ENCODE measurements around the gene ZNF516. TPM values are rescaled to one million over a fixed set of nuclear protein-coding genes. Genes with fewer than 3 reads are reported as not detected.

Gene ZNF516
- polyA plus RNA-seq, 1 experiment: 11.3 TPM

DNA sequence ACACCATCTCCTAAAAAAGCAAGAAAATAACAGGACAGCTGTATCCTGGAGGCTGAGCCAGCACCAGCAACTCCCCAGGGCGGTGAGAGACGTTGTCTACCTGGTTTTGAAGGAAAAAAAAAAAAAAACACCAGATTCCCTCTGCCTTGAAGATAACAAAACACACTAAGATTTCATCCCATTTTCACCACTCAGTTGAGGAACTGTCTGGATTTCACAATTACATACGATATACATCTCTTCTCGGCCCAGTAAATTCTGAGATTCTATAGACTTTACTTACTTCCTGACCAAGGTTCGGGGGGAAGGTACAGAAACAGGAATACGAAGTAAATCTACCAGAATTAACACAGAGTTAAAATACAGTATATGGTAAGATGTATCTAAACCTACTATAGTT, 8.5 kb downstream of the ZNF516 start:
- TF ChIP-seq, protein P1, sequence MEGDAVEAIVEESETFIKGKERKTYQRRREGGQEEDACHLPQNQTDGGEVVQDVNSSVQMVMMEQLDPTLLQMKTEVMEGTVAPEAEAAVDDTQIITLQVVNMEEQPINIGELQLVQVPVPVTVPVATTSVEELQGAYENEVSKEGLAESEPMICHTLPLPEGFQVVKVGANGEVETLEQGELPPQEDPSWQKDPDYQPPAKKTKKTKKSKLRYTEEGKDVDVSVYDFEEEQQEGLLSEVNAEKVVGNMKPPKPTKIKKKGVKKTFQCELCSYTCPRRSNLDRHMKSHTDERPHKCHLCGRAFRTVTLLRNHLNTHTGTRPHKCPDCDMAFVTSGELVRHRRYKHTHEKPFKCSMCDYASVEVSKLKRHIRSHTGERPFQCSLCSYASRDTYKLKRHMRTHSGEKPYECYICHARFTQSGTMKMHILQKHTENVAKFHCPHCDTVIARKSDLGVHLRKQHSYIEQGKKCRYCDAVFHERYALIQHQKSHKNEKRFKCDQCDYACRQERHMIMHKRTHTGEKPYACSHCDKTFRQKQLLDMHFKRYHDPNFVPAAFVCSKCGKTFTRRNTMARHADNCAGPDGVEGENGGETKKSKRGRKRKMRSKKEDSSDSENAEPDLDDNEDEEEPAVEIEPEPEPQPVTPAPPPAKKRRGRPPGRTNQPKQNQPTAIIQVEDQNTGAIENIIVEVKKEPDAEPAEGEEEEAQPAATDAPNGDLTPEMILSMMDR (IDR thresholded peaks at IDR 0.05; ENCODE audit: insufficient read depth, low read depth, low read length): no peak
- ChIA-PET POLR2A (no interaction called here), CTCF (interaction anchor here (2.4 to 4.5 kb wide), 2 partner anchors 11 to 88 kb away, joined by 6 to 25 read pairs; no protein-coding TSS in a partner anchor)
- no peak for DNase-seq (ENCODE audit: low read depth)
- Histone ChIP-seq H3K27me3 (ENCODE audit: control insufficient read depth, insufficient read depth, low read length) (no peaks in the 10 kb centered on the region), H3K4me3 (ENCODE audit: low read depth, low read length) (no peak overlapping the region), H3K36me3 (ENCODE audit: control insufficient read depth, insufficient read depth, low read length) (peaks cover 4% of the 10 kb centered on the region)

GRCh38 chr18:76486038-76486437, 9.0 kb downstream of the ZNF516 start:
- Histone ChIP-seq H3K4me3 (ENCODE audit: low read depth, low read length) (no peak overlapping the region), H3K27me3 (ENCODE audit: control insufficient read depth, insufficient read depth, low read length) (no peaks in the 10 kb centered on the region), H3K36me3 (ENCODE audit: control insufficient read depth, insufficient read depth, low read length) (peaks cover 5% of the 10 kb centered on the region)
- DNase-seq (ENCODE audit: low read depth): no peak
- CTCF ChIA-PET: interaction anchor here (4.5 kb wide), 1 partner anchor 10 kb away, joined by 25 read pairs; no protein-coding TSS in a partner anchor
- TF ChIP-seq, protein P1 (IDR thresholded peaks at IDR 0.05; ENCODE audit: insufficient read depth, low read depth, low read length): no peak
- POLR2A ChIA-PET: no interaction called here

GRCh38 chr18:76484749-76485387, 10.2 kb downstream of the ZNF516 start:
- H3K27me3 ChIP-seq (ENCODE audit: control insufficient read depth, insufficient read depth, low read length): no peaks in the 10 kb centered on the region
- no peak overlapping the region for H3K4me3 ChIP-seq (ENCODE audit: low read depth, low read length)
- DNase-seq (ENCODE audit: low read depth): no peak
- ChIA-PET CTCF (interaction anchor here (4.5 kb wide), 1 partner anchor 9 kb away, joined by 25 read pairs; no protein-coding TSS in a partner anchor), POLR2A (no interaction called here)
- TF ChIP-seq, protein P1 (IDR thresholded peaks at IDR 0.05; ENCODE audit: insufficient read depth, low read depth, low read length): no peak
- peaks cover 5% of the 10 kb centered on the region for H3K36me3 ChIP-seq (ENCODE audit: control insufficient read depth, insufficient read depth, low read length)

DNA sequence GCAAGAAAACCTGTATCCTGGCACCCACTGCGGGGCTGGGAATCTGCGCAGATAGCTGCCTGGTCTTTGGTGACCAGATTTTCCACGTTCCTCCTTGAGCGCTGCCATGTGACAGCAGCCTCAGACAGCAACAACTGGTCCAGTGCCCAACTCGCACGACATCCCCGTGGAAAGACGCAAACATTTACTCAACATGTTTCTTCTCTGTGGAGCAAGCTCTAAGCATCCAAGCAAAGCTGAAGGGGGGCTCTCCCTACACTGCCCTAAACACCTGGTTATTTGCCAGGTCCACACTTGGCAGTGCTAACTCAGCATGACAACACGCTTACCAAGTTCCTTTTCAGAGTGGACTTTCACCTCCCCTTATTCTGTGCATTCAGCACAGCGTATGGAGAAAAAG, 11.3 kb downstream of the ZNF516 start:
- H3K27me3 ChIP-seq (ENCODE audit: control insufficient read depth, insufficient read depth, low read length): no peaks in the 10 kb centered on the region
- H3K36me3 ChIP-seq (ENCODE audit: control insufficient read depth, insufficient read depth, low read length): peaks cover 5% of the 10 kb centered on the region
- ChIA-PET POLR2A (no interaction called here), CTCF (interaction anchor here (4.5 kb wide), 1 partner anchor 8 kb away, joined by 25 read pairs; no protein-coding TSS in a partner anchor)
- DNase-seq (ENCODE audit: low read depth): no peak
- TF ChIP-seq, protein P1 (IDR thresholded peaks at IDR 0.05; ENCODE audit: insufficient read depth, low read depth, low read length): no peak
- no peak overlapping the region for H3K4me3 ChIP-seq (ENCODE audit: low read depth, low read length)

DNA sequence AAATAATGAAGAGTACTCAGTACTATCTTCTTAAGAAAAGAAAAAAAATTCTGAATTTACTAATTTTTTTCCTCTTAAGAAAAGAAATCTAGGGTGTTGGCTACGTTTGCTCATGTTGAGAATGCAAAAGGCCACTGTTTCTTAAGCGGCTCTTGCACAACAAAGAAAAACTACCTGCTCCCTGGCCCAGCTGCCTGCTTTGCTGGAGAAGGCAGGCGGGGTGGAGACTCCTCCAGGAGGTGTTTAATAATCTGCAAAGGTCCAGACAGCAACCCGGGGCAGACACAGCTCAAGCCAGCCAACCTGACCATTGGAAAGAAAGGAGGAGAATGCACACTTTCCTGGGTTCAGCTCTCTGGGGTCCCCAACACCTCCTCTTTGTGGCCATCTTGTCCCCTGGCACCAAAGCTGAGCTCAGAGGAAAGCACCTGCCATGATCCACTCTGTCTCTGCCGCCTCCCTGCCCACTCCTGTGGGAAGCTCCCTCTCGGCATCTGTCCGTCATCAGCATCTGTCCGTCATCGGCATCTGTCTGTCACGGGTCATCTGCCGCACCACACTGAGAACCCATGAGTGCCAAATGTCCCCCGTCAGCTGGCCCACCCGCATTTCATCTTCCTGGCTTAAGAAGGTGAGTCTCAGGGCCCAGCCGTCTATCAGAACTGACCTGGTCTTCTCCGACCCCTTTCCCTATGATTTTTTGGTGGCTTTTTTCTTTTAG, 11.9 kb downstream of the ZNF516 start:
- DNase-seq (ENCODE audit: low read depth): no peak
- Histone ChIP-seq H3K4me3 (ENCODE audit: low read depth, low read length) (no peak overlapping the region), H3K27me3 (ENCODE audit: control insufficient read depth, insufficient read depth, low read length) (no peaks in the 10 kb centered on the region), H3K36me3 (ENCODE audit: control insufficient read depth, insufficient read depth, low read length) (peaks cover 5% of the 10 kb centered on the region)
- ChIA-PET POLR2A (no interaction called here), CTCF (no interaction called here)
- TF ChIP-seq, protein P1 (IDR thresholded peaks at IDR 0.05; ENCODE audit: insufficient read depth, low read depth, low read length): no peak

All from BJ (cell line).